ENCODE data around the gene VWA5B2. TPM values are rescaled to one million over a fixed set of nuclear protein-coding genes. Genes with fewer than 3 reads are reported as not detected.

The VWA5B2 gene
- total and polyA plus RNA-seq, 9 of the 15 experiments (the other 6 are each of a cell fraction or from before 2014, with no cell fraction given): 0.04 TPM; not detected in 8

DNA sequence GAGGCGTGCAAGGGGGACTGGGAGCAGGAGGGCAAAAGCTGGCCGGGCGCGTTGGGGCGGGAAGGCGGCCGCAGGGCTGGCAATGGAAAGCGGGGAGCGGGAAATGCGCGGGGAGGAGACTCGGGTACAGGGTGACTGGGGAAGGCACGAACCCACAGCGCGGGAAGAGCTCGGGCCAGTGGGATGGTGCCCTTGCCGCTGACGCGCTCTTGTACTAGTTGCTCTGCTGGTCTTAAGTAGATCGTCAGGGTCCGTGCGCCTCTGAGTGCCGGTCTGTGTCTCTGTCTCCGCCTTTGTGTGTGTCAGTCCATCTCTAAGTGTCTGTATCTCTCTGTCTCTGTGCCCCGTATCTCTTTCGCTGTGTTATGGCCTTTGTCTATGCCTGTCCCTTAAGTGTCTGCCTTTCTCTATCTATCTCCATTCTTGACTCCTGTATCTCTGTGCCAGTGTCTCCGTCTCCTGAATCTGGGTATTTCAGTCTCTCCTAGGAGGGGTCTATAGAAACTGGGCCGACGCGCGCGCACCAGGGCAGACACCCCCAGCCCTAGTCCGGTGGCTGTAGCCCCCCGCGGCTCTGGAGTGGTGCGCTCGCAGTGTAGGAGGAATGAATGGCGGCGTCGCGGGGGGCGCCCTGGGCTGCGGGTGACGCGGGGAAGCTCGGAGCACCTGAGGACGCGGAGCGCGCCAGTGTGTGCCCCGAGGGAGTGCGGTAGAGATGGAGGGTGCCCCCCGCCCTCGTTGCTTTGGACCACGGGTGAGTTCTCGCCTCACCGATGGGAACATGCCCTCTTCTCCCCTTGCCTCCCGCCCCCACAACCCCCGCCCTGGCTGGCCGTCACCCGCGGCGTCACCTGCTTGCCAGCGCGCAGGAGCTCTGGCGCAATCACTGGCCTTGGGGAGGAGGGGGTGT is 32.7 kb downstream of the VWA5B2 start:
- no TSS peak for BruUV-seq (replicated peaks)
- POLR2A ChIA-PET: interaction anchor here (0.5 to 1.9 kb wide), 3 partner anchors 13 to 864 kb away, joined by 3 to 4 read pairs (median 3); partner anchors contain the start of gene EEF1AKMT4
- TF ChIP-seq SIRT6 (IDR thresholded peaks at IDR 0.05; ENCODE audit: low read depth, low read length) (no peak), FOXK1 (CRISPR knock-in tag; IDR thresholded peaks at IDR 0.05; ENCODE audit: borderline replicate concordance) (no peak), CREM (IDR thresholded peaks at IDR 0.05; ENCODE audit: low read depth) (0 out of 2 replicates have a peak, but pooled peaks have one; percentile 39), ZNF316 (IDR thresholded peaks at IDR 0.05) (no peak), ZNF699 (CRISPR knock-in tag; IDR thresholded peaks at IDR 0.05; ENCODE audit: insufficient replicate concordance) (no peak), GATA2 (CRISPR knock-in tag; IDR thresholded peaks at IDR 0.05) (no peak)
- TF ChIP-seq, protein P1, sequence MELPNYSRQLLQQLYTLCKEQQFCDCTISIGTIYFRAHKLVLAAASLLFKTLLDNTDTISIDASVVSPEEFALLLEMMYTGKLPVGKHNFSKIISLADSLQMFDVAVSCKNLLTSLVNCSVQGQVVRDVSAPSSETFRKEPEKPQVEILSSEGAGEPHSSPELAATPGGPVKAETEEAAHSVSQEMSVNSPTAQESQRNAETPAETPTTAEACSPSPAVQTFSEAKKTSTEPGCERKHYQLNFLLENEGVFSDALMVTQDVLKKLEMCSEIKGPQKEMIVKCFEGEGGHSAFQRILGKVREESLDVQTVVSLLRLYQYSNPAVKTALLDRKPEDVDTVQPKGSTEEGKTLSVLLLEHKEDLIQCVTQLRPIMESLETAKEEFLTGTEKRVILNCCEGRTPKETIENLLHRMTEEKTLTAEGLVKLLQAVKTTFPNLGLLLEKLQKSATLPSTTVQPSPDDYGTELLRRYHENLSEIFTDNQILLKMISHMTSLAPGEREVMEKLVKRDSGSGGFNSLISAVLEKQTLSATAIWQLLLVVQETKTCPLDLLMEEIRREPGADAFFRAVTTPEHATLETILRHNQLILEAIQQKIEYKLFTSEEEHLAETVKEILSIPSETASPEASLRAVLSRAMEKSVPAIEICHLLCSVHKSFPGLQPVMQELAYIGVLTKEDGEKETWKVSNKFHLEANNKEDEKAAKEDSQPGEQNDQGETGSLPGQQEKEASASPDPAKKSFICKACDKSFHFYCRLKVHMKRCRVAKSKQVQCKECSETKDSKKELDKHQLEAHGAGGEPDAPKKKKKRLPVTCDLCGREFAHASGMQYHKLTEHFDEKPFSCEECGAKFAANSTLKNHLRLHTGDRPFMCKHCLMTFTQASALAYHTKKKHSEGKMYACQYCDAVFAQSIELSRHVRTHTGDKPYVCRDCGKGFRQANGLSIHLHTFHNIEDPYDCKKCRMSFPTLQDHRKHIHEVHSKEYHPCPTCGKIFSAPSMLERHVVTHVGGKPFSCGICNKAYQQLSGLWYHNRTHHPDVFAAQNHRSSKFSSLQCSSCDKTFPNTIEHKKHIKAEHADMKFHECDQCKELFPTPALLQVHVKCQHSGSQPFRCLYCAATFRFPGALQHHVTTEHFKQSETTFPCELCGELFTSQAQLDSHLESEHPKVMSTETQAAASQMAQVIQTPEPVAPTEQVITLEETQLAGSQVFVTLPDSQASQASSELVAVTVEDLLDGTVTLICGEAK (IDR thresholded peaks at IDR 0.05): peak; percentile 32; the same call in 1 of the 2 replicates
- TF ChIP-seq, protein P1 (CRISPR knock-in tag; IDR thresholded peaks at IDR 0.05): no peak
- TF ChIP-seq, protein P2, sequence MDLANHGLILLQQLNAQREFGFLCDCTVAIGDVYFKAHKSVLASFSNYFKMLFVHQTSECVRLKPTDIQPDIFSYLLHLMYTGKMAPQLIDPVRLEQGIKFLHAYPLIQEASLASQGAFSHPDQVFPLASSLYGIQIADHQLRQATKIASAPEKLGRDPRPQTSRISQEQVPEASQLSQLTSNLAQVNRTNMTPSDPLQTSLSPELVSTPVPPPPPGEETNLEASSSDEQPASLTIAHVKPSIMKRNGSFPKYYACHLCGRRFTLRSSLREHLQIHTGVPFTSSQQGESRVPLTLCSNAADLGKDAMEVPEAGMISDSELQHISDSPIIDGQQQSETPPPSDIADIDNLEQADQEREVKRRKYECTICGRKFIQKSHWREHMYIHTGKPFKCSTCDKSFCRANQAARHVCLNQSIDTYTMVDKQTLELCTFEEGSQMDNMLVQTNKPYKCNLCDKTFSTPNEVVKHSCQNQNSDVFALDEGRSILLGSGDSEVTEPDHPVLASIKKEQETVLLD (IDR thresholded peaks at IDR 0.05): 0 out of 2 replicates have a peak, but pooled peaks have one; percentile 47

More for the DNA sequence above, 32.7 kb downstream of the VWA5B2 start:
- intact Hi-C loops (cut with micrococcal nuclease) (no loop called here), in situ Hi-C loops (cut with MboI) (no loop called here)
- Histone ChIP-seq H3K9ac (ENCODE audit: insufficient read depth in 1 of 2, low read depth in 2 of 2, low read length in 2 of 2) (peak overlapping the region in 1 of 2 experiments; percentile 83; a peak in 2 of 4 replicates), H3K36me3 (ENCODE audit: control insufficient read depth, insufficient read depth, low read length) (no peaks in the 10 kb centered on the region), H3K79me2 (ENCODE audit: control insufficient read depth, insufficient read depth, low read length) (no peaks in the 10 kb centered on the region), H3K27ac (ENCODE audit: extremely low read depth, low read depth, low read length) (no peak overlapping the region), H3K4me2 (ENCODE audit: insufficient read depth, low read length) (peak overlapping the region; percentile 82), H3K4me1 (replicated peaks in 1 of 2; ENCODE audit: control insufficient read depth in 2 of 2, insufficient read depth in 2 of 2, low read length in 2 of 2) (peaks cover 14 to 36% of the 10 kb centered on the region in 2 experiments; a peak in 4 of 5 replicates), H3K9me3 (replicated peaks; ENCODE audit: control insufficient read depth, insufficient read depth, low read depth, low read length) (no peaks in the 10 kb centered on the region), H3K27me3 (ENCODE audit: control insufficient read depth in 2 of 2, insufficient read depth in 2 of 2, low read length in 2 of 2) (peaks cover 10 to 31% of the 10 kb centered on the region in 2 experiments; a peak in 4 of 5 replicates), H3K4me3 (peak overlapping the region; percentile 42), H2AFZ (ENCODE audit: low read depth, low read length) (peak overlapping the region; percentile 72), H3K9me1 (ENCODE audit: control insufficient read depth, insufficient read depth, low read length) (no peaks in the 10 kb centered on the region), H4K20me1 (replicated peaks; ENCODE audit: control insufficient read depth, insufficient read depth, low read length) (peaks cover 25% of the 10 kb centered on the region)
- DNase-seq (ENCODE audit: extremely low read depth in 1 of 4, low spot score in 3 of 4) (peak in 3 of 4 experiments; percentile 31 to 45 (median 34)), FAIRE-seq (no peak), ATAC-seq (peak; percentile 30)
- CTCF ChIA-PET (ENCODE audit: low intra/inter-chr PET ratio): no interaction called here
- WGBS (ENCODE audit: insufficient coverage, low coverage, missing lambda C conversion rate): 13% methylated on average over 42 of the region's 66 CpGs

All from K562 (cell line).